HG03025 (cell line): ENCODE results near the gene DGKB.

Experiments used
- ATAC-seq: cut with Tn5 transposase; IDR thresholded peaks from one replicate; pipeline ENCODE4 v1.9.1; 2021; ENCODE audit warnings: mild to moderate bottlenecking, moderate library complexity; ENCODE audit not compliant: unreplicated experiment, low FRiP score

Gene DGKB

DNA sequence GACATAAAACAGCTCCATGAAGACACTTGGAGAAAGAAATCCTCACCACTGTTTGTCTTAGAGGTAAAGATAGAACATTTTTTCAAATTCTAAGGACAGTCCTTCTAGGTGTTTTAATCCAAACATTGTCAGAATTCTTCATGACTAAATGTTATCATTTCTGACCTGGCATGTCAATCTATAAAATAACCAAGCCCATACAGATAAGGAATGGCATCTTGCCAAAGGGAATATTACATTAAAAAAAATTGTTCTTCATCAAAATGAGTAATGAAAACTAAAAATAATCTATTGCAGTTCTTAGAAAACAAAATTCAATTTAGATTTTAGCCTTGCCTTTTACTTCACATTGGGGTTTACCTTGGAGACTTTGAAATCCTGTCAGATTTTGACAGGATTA, 33.6 kb downstream of the DGKB start:
- ATAC-seq = no peak

DNA sequence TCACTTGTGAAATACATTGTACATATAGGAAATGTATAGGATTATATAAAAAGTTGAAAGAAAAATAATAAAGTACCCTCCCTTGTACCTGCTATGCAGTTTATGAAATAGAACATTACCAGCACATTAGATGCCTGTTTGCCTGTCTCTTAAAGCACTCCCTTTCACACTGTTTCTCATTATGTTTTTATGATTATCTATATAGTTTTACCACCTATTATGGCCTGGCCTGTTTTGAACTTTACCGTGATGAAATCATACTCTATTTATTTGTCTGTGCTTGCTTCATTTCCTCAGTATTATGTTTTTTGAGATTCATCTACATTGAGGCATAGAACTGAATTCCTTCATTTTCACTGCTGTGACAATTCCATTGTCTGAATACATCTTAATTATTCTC, 41.1 kb downstream of the DGKB start:
- ATAC-seq = no peak

DNA sequence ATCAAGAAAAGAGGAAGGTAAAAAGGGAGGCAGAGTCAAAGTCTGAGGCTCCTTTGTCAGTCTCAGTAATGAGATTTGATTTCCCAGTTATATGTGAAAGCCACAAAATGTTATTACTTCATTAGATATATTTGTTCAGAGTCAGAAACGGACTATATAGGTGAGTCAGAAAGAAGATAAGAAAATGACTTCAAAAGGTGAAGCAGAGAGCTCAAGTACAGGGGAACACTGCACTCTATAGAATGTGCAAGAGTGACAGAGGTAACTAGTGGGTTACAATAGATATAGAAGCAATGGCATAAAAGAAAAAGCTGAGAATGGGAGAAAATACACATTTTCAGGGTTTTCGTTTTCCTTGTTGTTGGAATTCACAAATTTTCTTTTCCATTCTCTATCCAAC, 43.3 kb downstream of the DGKB start:
- ATAC-seq = no peak

DNA sequence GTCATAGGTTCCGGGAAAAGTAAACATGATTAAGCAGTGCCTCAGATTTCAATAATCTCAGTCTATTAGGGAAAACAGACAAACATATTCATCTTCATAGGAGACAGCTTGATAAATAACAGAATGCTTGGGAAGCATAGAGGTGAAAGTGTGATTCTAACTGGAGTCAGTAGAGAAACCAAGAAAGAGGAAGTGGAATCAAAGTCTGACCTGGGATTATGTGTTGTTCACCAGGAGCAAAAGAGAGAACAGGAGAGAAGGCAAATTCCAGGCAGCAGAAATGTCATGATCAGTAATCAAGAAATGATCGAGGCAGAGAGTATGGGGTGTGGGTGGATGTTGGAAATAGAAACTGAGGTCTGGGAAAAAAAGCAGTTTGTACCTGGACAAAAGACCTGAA, 43.7 kb downstream of the DGKB start:
- ATAC-seq = no peak

DNA sequence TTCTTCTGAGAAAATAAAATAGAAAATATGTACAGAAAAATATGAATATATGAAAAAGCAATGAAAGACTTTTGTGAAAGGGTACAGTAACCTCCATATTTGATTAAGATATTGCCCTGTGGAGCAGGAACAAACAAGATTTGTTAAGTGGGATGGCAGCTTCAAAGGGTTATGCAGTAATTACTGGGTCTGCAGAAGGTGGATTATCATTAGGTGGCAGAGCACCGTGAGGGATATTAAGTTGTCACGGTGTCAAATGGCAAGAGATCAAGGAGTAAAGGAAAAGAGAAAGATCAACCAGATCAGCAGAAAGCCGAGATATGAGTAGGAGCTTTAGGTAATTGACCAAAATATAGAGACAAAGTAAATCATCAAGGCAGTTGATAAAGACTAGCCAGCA, 44.1 kb downstream of the DGKB start:
- no peak for ATAC-seq

DNA sequence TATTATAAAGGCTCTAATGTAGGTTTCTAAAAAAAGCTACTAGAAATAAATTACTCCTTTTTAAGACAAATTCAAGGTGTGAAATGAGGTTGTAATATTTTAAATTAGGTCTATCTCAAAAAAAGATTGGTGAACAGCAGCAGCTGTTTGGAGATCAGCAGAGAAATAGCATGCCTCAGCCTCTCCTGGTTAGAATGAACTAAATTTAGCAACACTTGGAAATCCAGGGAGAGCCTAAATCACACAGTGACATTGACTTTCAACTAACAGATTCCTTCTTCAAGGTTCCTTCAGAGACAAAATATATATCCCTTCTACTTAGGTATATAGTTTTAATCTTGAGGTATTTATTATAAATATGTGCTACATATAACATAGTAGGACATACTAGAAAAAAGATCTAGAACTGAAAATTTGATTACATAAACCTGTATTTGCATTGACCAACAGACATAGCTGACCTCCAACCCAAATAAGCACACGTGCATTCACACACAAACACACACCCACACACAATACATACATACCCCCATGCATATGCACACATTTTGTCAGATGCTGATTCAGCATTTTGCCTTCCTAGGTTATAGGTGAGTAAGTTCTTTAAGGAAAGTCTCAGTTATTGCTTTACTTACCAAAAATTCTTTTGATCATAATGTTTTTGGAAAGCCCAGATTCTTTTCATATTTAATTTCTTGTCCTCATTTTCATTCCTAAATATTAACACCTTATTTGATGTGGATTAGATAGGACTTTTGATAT, 47.3 kb downstream of the DGKB start:
- ATAC-seq = no peak

DNA sequence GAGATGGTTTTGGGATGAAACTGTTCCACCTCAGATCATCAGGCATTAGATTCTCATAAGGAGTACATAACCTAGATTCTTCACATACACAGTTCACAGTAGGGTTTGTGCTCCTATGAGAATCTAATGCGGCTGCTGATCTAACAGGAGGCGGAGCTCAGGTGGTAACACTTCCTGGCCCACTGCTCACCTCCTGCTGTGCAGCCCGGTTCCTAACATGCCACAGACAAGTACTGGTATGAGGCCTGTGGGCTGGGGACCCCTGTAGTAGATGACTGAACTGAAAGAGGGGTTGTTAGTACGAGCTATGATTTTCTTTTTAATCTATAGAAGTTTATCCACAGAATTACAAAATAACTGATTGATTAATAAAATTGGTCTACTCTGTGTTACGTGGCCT, 48.1 kb downstream of the DGKB start:
- ATAC-seq = no peak

DNA sequence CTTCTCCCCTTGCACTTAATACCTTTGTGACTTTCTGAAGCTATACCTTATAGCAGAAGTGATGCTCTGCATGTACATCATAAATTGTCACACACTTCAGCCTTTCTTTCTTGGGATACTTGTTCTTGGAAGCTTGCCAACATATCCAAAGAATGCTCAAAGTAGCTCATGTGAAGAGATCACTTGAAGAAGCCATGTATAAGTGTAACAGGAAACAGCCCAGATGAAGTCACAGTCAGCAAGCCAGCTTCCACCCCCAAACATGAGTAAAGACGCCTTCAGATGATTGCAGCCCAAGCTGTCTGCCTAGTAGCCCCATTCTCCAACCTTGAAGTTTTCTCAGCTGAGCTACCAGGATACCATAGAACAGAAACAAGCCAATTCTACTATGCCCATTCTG, 50.9 kb downstream of the DGKB start:
- ATAC-seq = no peak

DNA sequence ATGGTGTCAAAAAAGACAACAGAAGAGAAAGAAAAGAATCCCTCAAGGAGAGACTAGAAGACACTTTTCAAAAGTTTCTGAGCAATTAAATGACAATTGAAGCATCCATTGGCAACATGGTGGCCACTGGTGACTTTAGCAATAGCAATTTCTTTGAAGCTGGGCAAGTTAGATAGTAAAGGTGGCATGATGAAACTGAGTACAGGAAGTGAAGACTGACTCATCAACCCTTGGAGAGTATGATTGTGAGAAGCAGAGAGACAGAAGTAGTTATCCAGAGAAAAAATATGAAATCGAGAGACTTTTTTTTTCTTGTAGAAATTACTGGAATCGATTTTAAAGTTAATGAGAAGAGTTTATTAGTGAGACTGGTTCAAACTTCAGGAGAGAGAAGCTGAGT, 52.5 kb downstream of the DGKB start:
- ATAC-seq = no peak

DNA sequence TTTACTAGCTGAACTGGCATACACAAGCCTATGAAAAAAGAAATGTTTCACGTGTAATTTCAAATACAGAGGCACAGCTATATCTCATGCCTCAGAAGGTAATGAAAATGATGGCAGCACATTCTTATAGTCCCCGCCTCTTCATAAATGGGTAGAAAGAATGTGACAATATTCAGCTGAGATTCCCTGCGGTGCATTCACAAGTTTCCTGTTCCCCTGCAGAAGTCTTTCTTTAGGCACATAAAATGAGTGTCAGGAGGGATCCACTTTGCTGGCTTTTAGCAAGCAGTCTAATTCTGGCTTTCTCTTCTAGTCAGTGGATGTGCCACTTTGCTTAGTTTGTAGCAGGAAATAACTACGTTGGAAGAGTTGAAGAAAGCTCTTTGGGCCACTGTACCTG, 56.1 kb downstream of the DGKB start:
- no peak for ATAC-seq

DNA sequence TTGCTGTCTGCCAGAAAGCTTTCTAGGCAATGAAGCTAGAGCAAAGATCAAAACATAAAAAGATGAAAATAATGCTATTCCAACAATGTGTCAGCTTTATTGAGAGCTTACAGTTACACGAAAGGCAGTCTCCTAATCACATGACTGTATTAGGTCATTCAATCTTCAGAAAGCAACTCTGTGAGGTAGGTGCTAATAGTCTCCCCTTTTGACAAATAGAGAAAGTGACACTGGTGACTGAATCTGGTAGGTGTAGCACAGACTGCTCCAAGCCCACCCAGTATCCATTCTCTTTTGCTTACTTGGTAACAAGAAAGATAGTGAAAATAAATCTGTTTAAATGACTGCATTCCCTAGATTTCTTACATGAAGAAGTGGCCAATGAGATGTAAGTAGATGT, 58.8 kb downstream of the DGKB start:
- no peak for ATAC-seq

DNA sequence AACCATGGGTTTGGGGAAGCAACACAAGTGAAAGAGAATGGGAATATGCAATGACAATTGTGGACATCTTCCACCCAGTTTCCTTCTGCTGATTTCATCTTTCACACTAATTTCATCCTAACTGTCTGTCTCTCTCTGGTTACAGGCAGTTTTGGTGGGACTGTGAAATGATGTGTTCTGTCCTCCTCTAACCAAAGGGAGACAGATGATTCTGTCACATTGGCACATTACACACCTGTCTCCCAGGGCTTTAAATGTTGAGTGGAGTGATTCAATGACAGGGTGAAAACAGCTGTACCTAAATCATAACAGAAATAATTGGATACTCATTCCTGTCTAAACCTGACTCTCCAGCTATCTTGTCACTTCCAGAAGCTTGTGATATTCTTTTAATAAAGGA, 60.0 kb downstream of the DGKB start:
- no peak for ATAC-seq

DNA sequence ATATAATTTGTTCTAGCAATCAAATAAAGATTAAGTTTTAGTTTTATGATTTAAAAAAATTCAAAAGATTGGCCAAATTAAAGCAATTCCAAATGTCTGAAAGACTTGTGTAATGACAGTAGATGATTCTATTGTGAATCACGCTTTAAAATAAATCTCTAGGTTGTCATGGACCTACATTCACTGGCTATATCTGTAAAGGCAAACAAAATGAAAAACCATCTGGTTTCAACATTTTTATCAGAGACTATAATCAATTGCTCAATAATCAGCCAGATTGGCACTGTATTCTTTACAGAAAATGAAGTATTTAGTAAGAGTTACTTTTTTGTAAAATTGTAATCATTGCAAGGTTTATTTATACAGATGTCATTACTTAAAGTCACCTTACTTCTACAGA, 60.7 kb downstream of the DGKB start:
- no peak for ATAC-seq

DNA sequence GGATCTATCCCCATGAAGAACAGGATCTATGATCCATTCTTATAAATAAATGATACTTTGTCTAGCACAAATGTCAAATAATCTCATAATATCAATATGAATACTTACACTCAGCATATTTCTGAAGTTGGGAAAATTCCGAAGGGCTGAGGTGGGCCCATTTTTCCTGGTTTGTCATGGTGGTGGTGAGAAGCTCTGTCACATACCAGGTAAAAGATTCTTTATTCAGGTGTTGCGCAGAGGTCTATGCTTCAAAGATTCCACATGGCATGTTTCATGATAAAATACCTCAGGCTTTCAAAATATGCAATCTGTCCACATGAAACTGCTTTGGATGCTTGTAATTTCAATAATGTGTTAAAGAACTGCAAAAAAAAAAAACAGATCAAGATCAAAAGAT, 61.5 kb downstream of the DGKB start:
- no peak for ATAC-seq

DNA sequence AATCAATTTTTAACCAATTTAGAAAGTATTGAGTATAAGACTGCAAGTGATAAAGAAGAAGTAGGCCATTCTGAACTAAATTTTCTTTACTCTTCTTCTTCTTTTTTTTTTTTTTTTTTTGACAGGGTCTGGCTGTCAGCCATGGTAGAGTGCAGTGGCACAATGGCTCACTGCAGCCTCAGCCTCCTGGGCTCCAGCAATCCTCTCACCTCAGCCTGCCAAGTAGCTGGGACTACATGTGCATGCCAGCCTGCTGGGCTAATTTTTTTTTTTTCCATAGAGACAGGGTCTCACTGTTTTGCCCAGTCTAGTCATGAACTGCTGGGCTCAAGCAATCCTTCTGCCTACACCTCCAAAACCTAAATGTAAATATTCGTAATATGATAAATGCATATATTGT, 63.2 kb downstream of the DGKB start:
- ATAC-seq = no peak

DNA sequence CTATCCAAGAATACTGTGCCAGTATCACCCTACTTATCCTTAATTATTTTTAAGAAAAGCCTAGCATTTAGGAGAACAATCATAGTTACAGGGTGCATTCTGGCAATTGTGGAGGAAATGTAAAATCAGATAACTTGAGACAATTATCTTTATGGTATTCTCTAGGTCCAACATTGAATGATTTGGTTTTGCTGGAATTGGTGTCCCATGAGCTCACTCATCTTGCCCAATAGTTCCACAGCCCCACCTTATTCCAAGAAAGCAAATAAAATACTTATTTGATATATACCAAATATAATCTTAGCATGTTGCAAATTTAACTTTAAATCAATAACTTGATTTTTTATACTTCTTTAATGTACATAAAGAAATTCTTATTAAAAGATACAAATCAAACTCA, 65.3 kb downstream of the DGKB start:
- no peak for ATAC-seq

DNA sequence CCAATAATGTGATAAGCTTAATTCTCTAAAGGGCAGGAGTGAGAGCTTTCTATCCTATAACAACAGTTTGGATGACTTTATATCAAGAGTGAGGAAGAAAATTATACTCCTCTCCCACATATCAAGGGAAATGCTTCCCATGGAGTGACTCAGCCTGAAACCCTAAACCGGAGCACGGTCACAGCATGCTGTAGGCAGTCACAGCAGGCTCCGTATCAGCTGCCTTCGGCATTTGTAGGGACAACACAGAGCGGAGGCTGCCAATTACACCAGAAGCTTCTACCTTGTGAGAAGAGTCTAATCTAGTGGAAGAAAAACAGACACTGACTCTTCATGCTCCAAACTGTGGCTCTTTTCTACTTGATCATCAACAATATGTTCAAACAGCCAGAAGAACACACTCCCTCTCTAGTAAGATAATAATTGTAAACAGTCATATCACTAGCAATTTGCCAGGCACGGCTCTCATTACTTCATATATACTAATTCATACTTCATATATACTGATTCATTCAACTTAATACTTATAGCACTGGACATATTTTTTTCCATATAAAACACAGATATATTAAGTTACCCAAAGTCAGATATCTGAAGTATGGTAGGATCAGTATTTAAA, 65.9 kb downstream of the DGKB start:
- no peak for ATAC-seq

DNA sequence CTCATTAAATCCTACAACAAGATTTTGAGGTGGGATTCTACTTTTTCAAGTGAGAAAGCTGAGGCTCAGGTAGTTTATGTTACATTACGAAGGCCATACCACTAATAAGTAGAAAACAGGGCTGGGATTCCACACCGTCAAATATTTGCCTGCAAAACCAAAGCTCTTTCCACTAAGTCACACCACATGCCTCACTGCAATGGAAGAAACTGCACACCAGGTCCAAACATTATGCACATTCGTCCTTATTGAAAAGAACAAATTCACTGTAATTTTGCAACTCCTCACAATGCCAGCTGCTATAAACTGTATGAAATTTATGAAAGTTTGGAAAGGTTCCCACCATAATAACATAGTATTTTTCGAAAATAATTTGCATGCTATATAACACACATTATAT, 66.5 kb downstream of the DGKB start:
- ATAC-seq = no peak

DNA sequence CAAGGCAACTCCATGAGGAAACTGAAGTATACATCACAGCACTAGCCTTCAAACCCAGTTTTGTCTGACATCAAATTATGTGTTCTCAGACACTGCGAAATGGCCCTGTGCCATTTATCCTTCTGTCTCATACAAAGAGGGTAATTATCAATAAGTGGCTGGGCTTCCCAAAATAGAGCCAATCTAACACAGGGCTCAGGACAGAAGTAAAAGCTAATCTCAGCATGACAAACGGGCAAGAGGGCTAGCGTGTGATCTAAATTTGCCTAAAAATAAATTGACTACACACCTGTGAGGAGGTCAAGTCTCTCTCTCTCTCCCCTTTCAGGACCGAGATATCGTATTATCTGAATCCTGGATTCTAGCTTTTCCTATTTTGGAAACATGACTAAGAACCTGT, 67.2 kb downstream of the DGKB start:
- ATAC-seq = no peak

DNA sequence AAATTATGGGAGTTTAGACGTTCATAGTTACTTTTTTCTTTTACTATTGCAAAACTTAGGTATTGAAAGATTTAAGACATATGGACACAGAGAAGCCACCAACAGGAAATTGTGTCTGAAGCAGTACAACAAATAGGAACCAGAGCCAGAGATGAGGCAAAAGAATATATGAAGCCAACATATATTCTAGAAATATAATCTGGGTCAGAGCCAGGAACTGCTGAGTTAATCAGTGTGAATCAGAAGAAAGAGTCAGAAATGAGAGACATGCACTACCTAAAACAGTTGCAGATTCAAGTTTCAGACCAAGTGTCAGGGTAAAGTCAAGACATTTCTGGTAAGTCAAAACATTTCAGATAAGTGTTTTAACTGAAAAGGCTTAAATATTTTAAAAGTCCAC, 67.7 kb downstream of the DGKB start:
- no peak for ATAC-seq

DNA sequence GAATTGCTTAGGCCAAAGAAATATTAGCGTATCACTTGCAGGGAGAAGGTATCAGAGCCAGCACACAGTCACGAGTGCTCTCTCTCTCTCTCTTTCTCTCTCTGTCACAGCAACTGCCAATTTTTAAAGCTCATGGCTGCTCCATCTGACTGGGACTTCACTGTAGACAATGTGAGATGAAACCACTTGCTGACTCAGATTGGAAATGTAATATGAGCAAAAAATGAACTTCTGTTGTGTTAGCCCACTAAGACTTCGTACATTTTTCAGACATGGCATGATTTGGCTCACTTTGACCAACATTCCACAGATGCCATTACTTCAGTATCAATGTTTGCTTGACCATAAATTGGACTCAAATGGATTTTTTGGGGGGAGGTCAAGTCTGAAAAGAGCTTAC, 68.1 kb downstream of the DGKB start:
- ATAC-seq = peak; percentile 54

DNA sequence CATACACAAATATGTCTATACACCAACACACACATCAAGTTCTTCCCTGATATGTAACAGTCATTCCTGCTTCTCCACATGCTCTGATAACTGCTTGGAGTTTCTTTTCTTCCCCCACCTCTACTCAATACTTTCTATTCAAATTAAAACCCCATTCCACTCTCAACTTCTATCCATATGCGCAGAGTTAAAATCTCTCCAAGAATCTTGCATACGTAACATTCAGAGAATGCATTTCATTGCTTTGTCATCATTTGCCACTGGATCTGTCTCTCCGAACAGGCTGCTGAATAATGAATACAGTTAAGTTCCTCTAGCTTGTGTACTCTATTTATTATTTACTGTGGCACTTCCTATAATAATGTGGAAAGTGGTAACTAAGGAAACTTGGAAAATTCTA, 68.8 kb downstream of the DGKB start:
- no peak for ATAC-seq

DNA sequence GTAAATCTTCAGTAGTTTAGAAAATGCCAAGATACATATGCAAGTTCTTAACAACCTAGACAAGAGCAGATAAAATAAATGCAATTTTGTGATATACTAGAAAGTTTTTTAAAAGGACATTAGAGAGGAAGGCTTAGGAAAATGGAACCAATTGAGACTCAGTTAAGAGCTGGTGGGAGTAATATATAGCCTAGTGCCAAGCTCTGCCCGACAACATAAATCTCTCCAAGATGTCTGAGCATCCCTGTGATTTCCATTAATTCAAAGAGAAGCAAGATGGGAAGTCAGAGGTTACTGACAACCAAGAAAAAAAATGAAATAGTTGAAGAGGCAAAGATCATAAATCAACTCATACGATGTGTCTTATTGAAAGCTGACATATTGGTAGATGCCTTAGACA, 74.5 kb downstream of the DGKB start:
- ATAC-seq = no peak
